GM21723 (cell line): Measurements from ENCODE around the gene COPA.

Experiments used
- ATAC-seq: cut with Tn5 transposase; IDR thresholded peaks from one replicate; pipeline ENCODE4 v1.9.1; 2021; ENCODE audit warnings: mild to moderate bottlenecking, moderate library complexity; ENCODE audit not compliant: unreplicated experiment

Gene COPA

GRCh38 chr1:160239582-160240299 is 103.3 kb downstream of the COPA start:
- no peak for ATAC-seq
